T-helper 22 cell (primary cell): ENCODE results near the gene PLCB1.

Source experiments
- DNase-seq: peaks from one replicate; pipeline ENCODE4 v3.0.0-alpha.2; 2020; ENCODE audit warnings: low read depth

Gene PLCB1

DNA sequence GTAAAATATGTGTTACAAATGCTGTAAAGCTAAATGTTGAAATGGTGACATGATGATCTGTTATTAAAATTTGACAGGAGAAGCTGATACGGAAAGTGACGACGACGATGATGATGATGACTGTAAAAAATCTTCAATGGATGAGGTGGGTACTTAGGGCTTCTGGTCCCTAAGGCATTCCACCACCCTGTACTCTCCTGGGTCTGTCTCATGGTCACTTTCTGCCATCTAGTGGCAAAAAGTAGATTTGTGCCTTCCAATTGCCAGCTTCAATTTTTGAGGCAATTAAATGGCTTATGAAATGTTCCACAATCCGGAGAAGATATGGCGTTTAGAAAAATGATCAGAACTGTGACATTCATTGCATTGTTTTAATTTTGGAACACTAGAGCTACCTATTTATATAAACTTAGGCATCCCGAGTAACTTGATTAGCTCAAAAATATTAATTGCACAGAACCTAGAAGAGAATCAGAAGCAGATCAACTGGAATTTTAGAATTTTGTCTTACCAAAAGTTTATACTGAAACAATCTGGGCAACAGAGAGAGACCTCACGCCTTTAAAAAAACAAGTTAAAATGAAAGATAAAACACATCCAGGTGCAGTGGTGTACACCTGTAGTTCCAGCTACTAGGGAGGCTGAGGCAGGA lies 590.3 kb downstream of the PLCB1 start:
- no peak for DNase-seq

- DNase-seq = no peak
These were observed 591.2 kb downstream of the PLCB1 start for GRCh38 chr20:8723296-8723695.

GRCh38 chr20:8724884-8725283 lies 592.8 kb downstream of the PLCB1 start:
- no peak for DNase-seq

GRCh38 chr20:8726460-8726859 lies 594.4 kb downstream of the PLCB1 start:
- DNase-seq = no peak

DNA sequence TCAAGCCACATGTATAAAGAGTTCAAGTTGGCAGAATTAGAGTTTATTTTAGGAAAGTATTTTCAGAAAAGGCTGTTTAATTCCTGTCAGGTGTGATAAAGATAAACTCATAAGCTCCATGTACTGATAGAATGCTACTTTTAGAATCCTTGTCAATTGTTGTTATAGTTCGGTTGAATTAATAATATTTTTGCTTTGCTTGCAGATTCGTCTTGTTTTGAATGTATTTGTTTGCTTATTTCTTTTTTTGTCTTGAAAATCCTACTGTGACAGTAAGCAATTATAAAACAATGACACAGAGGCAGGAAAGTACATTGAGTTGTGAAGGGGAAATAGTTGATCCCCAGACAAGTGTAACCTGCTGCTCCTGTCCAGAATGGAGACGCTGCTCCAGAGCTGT lies 602.9 kb downstream of the PLCB1 start:
- DNase-seq = no peak

DNA sequence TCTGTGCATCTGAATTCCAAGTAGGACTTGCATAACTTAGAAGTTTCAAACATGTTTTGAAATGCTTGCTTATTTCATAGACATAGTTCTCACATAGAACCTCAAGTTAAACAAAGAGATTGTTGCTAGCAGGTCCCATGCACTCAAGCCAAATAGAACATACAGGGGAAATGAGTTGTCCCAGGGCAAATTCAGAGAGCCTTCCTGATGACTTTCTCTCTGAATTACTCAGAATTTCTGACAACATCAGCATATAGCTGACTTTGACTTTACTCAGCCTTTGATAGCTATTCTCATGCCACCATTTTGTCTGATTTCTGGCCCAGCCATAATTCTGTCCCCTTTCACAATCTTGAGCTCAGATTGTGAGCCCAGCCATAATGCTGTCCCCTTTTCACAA lies 603.6 kb downstream of the PLCB1 start:
- DNase-seq = no peak

DNA sequence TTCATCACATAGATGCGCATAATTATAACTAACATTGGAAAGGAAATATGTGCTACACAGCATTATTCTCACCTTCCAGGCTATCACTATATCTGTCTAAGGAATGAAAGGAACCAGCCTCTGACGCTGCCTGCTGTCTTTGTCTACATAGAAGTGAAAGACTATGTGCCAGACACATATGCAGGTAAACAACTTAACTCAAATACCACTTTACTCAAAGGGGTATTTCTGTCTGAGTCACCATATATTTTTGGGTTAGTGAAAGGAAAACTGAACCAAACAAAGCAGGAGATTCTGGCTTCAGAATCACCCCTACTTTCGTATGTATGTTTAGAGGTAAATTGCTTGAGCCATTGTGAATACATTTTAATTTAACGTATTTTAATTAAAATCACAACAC lies 608.2 kb downstream of the PLCB1 start:
- DNase-seq = no peak

DNA sequence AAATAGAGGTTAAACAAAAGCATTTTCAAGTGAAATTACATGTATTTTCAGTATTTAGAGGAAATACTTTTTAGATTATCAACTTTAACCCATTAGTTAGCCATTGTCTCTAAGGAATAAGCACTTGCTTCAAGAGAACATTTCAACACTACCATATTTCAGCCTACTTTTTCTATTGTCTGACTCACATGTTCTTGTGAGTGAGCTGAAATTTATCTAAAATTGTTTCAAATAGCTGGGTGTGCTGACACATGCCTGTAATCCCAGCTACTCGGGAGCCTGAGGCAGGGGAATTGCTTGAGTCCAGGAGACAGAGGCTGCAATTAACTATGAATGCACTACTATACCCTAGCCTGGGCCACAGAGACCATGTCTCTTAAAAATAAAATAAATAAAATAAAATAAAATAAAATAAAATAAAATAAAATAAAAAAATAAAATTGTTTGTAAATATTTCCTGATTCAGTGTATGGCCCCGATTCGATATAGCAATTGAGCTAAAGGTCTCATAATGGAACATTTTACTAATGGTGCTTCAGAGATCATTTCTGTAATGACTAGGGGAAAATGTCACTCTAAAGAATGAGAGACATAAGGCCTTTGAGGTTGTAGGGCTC lies 612.3 kb downstream of the PLCB1 start:
- no peak for DNase-seq

- no peak for DNase-seq
These were observed 617.0 kb downstream of the PLCB1 start for GRCh38 chr20:8749101-8749500.

DNA sequence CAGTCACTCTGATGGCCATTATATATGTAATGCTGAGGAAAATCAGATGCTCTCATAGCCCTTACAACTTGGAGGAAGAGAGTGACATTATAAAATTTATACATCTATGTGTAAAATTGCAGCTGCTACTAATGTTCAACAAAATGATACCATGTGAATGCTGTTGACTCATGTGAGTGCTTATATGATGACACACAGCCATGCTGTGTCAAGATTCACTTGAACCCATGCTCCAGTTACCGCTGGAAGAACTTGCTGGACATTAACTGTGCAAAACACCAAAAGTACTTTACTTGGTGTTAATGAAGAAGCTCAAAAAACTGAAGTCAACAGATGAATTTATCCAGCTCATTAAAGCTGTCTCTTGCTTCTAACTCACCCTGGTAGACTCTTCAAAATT lies 617.9 kb downstream of the PLCB1 start:
- no peak for DNase-seq

GRCh38 chr20:8755340-8756118 lies 623.5 kb downstream of the PLCB1 start:
- no peak for DNase-seq

- DNase-seq = no peak
These were observed 624.3 kb downstream of the PLCB1 start for GRCh38 chr20:8756410-8756809.

GRCh38 chr20:8757146-8757545 lies 625.1 kb downstream of the PLCB1 start:
- DNase-seq = no peak

GRCh38 chr20:8764344-8764962 lies 632.4 kb downstream of the PLCB1 start:
- DNase-seq = no peak

DNA sequence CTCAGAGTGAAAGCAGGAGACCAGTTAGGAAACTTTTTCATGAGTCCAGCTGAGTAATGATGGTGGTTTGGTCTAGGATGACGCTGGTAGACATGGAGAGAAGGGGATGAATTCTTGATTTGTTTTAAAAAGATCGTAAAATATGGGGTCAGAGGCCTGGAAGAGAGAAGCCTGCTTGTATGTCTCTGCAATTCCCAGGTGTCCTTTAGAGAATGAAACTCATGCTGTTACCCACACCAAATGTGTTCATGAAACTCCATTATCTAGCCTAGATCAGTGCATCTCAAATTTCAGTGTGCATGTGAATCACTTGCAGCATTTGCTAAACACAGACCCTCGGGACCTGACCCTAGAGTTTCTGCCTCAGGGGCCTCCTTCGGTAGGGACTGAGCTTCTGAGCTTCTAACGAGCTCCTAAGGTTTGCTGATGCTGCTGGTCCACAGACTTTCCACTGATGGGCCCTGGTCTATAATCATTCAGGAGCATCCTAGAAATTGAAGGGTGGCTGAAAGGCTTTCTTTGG lies 634.9 kb downstream of the PLCB1 start:
- DNase-seq = no peak

DNA sequence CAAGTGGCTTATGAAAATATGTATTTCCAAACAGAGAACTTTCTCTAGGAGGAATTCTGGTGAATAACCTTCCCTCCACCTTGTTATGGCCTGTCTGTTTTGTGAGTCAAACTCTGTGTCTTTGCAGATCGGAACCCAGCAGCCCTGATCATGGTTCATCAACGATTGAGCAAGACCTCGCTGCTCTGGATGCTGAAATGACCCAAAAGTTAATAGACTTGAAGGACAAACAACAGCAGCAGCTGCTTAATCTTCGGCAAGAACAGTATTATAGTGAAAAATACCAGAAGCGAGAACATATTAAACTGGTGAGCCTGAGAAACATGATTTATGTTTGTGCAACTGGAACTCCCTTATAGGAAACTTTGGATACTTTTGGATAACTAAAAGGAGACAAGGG lies 642.3 kb downstream of the PLCB1 start:
- no peak for DNase-seq

- no peak for DNase-seq
These were observed 645.8 kb downstream of the PLCB1 start for GRCh38 chr20:8777911-8778310.

- no peak for DNase-seq
These were observed 646.3 kb downstream of the PLCB1 start for GRCh38 chr20:8778387-8778786.

DNA sequence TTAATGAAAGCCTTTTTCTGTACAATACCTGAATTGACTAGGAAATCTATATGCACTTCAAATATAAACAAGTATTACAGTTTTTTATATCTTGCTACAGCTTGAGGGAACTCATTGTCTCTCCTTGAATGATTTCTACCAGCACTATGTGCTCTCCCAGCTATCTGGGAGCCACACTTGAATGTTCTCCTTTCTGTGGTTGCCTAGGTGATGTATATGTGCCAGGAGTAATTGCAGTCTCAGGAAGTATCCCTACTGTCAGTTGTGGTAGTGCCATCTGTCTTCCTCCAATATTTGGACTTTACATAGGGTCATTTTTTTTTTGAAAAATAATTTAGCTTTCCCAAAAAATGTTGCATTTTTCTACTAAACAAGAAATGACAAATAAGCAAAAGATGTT lies 648.8 kb downstream of the PLCB1 start:
- no peak for DNase-seq

DNA sequence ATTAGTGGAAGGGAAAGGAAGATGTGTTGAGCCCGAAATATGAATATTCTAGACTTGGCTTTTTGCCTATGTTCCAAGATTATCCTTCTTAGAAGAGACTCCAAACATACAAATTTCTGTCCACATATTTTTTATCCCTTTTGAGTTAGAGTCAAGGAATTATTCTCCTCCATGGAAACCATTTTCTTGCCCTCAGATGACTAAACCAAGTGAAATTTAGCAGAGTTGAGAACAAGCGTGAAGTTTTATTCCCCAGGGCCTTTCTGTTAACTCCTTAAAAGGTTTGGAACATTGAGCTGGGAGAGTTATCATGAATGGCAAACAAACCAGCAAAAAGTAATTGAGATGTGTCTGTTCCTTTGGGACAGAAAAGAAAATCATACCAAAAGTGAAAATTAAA lies 650.7 kb downstream of the PLCB1 start:
- no peak for DNase-seq

GRCh38 chr20:8783734-8784133 lies 651.7 kb downstream of the PLCB1 start:
- DNase-seq = no peak

- DNase-seq = no peak
These were observed 654.3 kb downstream of the PLCB1 start for GRCh38 chr20:8786383-8786782.

- no peak for DNase-seq
These were observed 655.0 kb downstream of the PLCB1 start for GRCh38 chr20:8787090-8787489.
